ENCODE measurements around the gene RACGAP1.

DNA sequence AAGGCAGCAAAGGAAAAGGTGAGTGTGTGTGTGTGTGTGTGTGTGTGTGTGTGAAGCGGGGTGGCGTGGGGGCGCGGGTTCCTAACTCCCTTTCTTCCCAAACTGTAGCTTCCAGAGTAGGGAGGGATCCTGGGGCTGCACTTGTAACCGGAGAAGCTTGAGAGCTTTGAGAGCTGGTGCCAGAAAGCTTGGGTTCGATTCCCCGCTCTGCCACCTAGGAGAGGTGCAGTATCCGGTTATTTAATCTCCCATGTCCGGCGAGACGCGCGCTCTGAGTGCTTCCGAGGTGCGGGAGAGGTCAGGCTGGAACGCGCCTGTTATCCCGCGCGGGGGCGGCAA, 7.2 kb upstream of the RACGAP1 start:
- TF ChIP-seq, protein P1, sequence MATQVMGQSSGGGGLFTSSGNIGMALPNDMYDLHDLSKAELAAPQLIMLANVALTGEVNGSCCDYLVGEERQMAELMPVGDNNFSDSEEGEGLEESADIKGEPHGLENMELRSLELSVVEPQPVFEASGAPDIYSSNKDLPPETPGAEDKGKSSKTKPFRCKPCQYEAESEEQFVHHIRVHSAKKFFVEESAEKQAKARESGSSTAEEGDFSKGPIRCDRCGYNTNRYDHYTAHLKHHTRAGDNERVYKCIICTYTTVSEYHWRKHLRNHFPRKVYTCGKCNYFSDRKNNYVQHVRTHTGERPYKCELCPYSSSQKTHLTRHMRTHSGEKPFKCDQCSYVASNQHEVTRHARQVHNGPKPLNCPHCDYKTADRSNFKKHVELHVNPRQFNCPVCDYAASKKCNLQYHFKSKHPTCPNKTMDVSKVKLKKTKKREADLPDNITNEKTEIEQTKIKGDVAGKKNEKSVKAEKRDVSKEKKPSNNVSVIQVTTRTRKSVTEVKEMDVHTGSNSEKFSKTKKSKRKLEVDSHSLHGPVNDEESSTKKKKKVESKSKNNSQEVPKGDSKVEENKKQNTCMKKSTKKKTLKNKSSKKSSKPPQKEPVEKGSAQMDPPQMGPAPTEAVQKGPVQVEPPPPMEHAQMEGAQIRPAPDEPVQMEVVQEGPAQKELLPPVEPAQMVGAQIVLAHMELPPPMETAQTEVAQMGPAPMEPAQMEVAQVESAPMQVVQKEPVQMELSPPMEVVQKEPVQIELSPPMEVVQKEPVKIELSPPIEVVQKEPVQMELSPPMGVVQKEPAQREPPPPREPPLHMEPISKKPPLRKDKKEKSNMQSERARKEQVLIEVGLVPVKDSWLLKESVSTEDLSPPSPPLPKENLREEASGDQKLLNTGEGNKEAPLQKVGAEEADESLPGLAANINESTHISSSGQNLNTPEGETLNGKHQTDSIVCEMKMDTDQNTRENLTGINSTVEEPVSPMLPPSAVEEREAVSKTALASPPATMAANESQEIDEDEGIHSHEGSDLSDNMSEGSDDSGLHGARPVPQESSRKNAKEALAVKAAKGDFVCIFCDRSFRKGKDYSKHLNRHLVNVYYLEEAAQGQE (IDR thresholded peaks at IDR 0.05; ENCODE audit: insufficient read depth in 1 of 2, low read depth in 2 of 2, low read length in 2 of 2): no peak
- no peak for TF ChIP-seq POLR2AphosphoS5 (IDR thresholded peaks at IDR 0.05; ENCODE audit: low read depth, low read length)
- TF ChIP-seq SIN3A (IDR thresholded peaks at IDR 0.05; ENCODE audit: borderline replicate concordance, insufficient read depth, low read length): no peak
- no peak for TF ChIP-seq FOXP2 (optimal IDR thresholded peaks at IDR 0.05; ENCODE audit: borderline replicate concordance, extremely low read depth, extremely low read length, insufficient read depth)

Measured in PFSK-1 (cell line).